Subcutaneous abdominal adipose tissue (tissue), 5 donors: ENCODE results near the gene HAAO.
"Not testable (repeated sequence)": the region's sequence is repeated elsewhere in the genome, so short reads cannot be mapped to it uniquely, and the experiment has no call there.

Experiments
- H3K27ac ChIP-seq: one replicate; pipeline ENCODE4 v1.7.0; 2013; ENCODE audit warnings: low read depth, mild to moderate bottlenecking, inconsistent platforms, low read length, moderate library complexity
- H3K27me3 ChIP-seq, 5 donors: one replicate each; pipeline ENCODE4 v1.7.0; 2013; ENCODE audit warnings: low read length in 5 of 5, inconsistent platforms in 1 of 5; ENCODE audit not compliant: control insufficient read depth in 5 of 5, insufficient read depth in 4 of 5
- H3K36me3 ChIP-seq, 5 donors: one replicate each; pipeline ENCODE4 v1.7.0; 2013; ENCODE audit warnings: low read length in 5 of 5; ENCODE audit not compliant: control insufficient read depth in 5 of 5, insufficient read depth in 5 of 5
- H3K4me1 ChIP-seq, 5 donors: one replicate each; pipeline ENCODE4 v1.7.0; 2013; ENCODE audit warnings: low read length in 5 of 5, mild to moderate bottlenecking in 3 of 5, moderate library complexity in 1 of 5; ENCODE audit not compliant: control insufficient read depth in 5 of 5, insufficient read depth in 5 of 5
- H3K4me3 ChIP-seq, 5 donors: one replicate each; pipeline ENCODE4 v1.7.0; 2013; ENCODE audit warnings: low read length in 5 of 5, low read depth in 1 of 5
- H3K9ac ChIP-seq, 5 donors: one replicate each; pipeline ENCODE4 v1.7.0; 2013; ENCODE audit warnings: low read length in 5 of 5, mild to moderate bottlenecking in 4 of 5, moderate library complexity in 3 of 5
- H3K9me3 ChIP-seq, 5 donors: one replicate each; pipeline ENCODE4 v1.7.0; 2013; ENCODE audit warnings: low read length in 5 of 5; ENCODE audit not compliant: control insufficient read depth in 5 of 5
- donor health status: healthy.
- donor health status: healthy.
- donor health status: healthy.
- donor health status: healthy.
- donor health status: healthy.

Gene HAAO

GRCh38 chr2:42792583-42793333 is at the start of gene HAAO:
TSS of gene HAAO (minus strand) at chr2:42792583. CDS start at chr2:42792536, 47 bp downstream.
- Histone ChIP-seq H3K27me3 (no peaks in the 10 kb centered on the region), H3K9me3 (no peaks in the 10 kb centered on the region), H3K36me3 (no peaks in the 10 kb centered on the region), H3K4me1 (peaks cover 0 to 27% (median 23%) of the 10 kb centered on the region in 5 donors), H3K9ac (peak within 1 kb of the TSS; percentile 50 to 85 (median 75)), H3K27ac (peak within 1 kb of the TSS; percentile 69), H3K4me3 (peak within 1 kb of the TSS; percentile 71 to 80 (median 77))

GRCh38 chr2:42841344-42841743 is 49.0 kb upstream of the HAAO start:
- H3K9me3 ChIP-seq: no peaks in the 10 kb centered on the region
- H3K36me3 ChIP-seq: no peaks in the 10 kb centered on the region
- H3K27me3 ChIP-seq: no peaks in the 10 kb centered on the region
- H3K4me3 ChIP-seq: no peak overlapping the region
- H3K4me1 ChIP-seq: peaks cover 3 to 36% (median 30%) of the 10 kb centered on the region in 5 donors
- H3K27ac ChIP-seq: no peak overlapping the region
- H3K9ac ChIP-seq: peak overlapping the region in 1 of 5 donors; percentile 35

GRCh38 chr2:42840760-42841159 is 48.4 kb upstream of the HAAO start:
- peak overlapping the region in 1 of 5 donors; percentile 35 for H3K9ac ChIP-seq
- no peak overlapping the region for H3K4me3 ChIP-seq
- no peaks in the 10 kb centered on the region for H3K27me3 ChIP-seq
- no peaks in the 10 kb centered on the region for H3K36me3 ChIP-seq
- H3K4me1 ChIP-seq: peaks cover 3 to 31% (median 25%) of the 10 kb centered on the region in 5 donors
- no peak overlapping the region for H3K27ac ChIP-seq
- H3K9me3 ChIP-seq: no peaks in the 10 kb centered on the region

DNA sequence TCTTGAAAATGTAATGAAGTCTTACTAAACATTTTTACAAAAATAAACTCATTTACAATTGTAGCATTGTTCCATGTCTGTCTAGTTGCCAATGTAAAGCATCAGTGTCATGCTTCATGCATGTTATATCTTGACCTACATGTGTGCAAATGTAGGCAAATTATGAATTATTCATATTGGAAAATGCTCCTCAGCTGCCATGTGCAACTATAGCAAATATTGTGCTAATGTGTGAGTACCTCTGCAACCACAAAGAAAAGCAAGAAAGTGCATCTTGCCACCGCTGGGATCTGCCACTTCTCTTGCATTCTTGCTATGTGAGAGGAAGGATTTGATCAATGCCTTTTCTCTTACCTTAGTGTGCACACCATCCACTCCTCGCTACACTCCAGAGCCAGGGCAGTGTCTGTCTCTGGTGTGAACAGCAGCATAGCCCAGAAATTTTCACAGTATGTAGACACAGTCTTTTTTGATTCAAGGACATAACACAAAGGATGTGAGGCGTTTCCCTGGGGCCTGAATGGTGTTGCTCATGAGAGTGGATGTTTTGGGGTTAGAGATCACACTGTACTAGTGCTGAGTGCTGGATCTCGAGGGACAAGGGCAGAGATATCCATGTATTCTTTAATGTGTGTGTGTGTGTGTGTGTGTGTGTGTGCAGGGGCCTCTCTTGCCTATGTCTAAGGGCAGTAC is 47.6 kb upstream of the HAAO start:
- peaks cover 3 to 23% (median 18%) of the 10 kb centered on the region in 5 donors for H3K4me1 ChIP-seq
- H3K36me3 ChIP-seq: no peaks in the 10 kb centered on the region
- H3K27ac ChIP-seq: no peak overlapping the region
- H3K27me3 ChIP-seq: no peaks in the 10 kb centered on the region
- H3K9me3 ChIP-seq: no peaks in the 10 kb centered on the region
- no peak overlapping the region for H3K9ac ChIP-seq
- no peak overlapping the region for H3K4me3 ChIP-seq

DNA sequence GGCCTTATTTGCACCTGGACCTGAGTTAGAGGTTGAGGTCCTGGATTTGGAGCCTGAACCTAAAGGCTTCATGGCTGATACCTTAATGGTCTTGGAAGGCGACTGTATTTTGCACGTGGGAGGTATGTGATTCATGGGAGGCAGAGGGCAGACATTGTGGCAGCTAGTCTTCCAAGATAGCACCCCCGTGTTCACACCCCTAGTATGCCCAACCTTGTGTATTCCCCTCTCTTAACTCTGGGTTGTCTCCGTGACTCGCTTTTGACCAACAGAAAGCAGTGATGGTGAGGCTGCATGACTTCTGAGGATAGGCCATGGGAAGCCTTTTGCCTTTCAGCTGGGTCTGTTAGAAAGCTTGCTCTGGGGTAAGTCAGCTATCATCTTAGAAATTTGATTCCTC is 45.8 kb upstream of the HAAO start:
- Histone ChIP-seq H3K9ac (no peak overlapping the region), H3K4me1 (peaks cover 0 to 16% (median 11%) of the 10 kb centered on the region in 5 donors), H3K4me3 (no peak overlapping the region), H3K27ac (no peak overlapping the region), H3K27me3 (no peaks in the 10 kb centered on the region), H3K36me3 (no peaks in the 10 kb centered on the region), H3K9me3 (no peaks in the 10 kb centered on the region)

- Histone ChIP-seq H3K9me3 (no peaks in the 10 kb centered on the region), H3K36me3 (no peaks in the 10 kb centered on the region), H3K27ac (peak overlapping the region; percentile 0), H3K27me3 (no peaks in the 10 kb centered on the region), H3K9ac (no peak overlapping the region), H3K4me1 (peaks cover 0 to 11% (median 9%) of the 10 kb centered on the region in 5 donors), H3K4me3 (no peak overlapping the region)
Measured at GRCh38 chr2:42835577-42836371, 43.4 kb upstream of the HAAO start.

DNA sequence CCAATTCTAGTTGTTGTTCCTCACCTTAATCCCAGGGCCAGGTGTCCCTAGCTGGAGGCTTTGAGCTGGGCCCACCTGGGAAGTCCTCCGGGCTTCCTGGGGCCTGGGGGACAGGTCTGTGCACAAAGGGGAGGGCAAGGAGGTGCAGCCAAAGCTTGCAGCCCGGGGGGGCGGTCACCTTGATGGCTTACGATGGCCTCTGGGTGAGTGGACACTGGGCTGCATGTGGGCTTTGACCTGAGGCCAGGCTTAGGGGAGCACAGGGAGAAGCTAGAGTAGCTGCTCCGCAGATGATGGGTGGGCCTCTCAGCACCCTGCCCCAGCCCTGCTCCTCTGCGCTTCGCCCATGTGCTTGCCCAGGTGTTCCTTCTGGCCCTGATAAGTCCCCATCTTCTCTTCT is 41.8 kb upstream of the HAAO start:
- Histone ChIP-seq H3K4me3 (no peak overlapping the region), H3K27ac (no peak overlapping the region), H3K27me3 (no peaks in the 10 kb centered on the region), H3K36me3 (no peaks in the 10 kb centered on the region), H3K9me3 (no peaks in the 10 kb centered on the region), H3K9ac (no peak overlapping the region), H3K4me1 (peaks cover 0 to 15% (median 2%) of the 10 kb centered on the region in 5 donors)

- Histone ChIP-seq H3K27ac (no peak overlapping the region), H3K9ac (no peak overlapping the region), H3K4me3 (no peak overlapping the region), H3K36me3 (no peaks in the 10 kb centered on the region), H3K4me1 (peaks cover 4 to 32% (median 18%) of the 10 kb centered on the region in 5 donors), H3K9me3 (no peaks in the 10 kb centered on the region), H3K27me3 (no peaks in the 10 kb centered on the region)
Measured at GRCh38 chr2:42832289-42832634, 39.9 kb upstream of the HAAO start.

GRCh38 chr2:42831575-42832288 is 39.3 kb upstream of the HAAO start:
- H3K27me3 ChIP-seq, H3K4me3 ChIP-seq, H3K9me3 ChIP-seq, H3K27ac ChIP-seq, H3K9ac ChIP-seq, H3K36me3 ChIP-seq: not testable (repeated sequence)
- peaks cover 4 to 32% (median 18%) of the 10 kb centered on the region in 5 donors for H3K4me1 ChIP-seq
